HT1080 (cell line): Measurements from ENCODE around the gene EXOSC2. TPM values are rescaled to one million over a fixed set of nuclear protein-coding genes. Genes with fewer than 3 reads are reported as not detected.

Source experiments
- DNase-seq: peaks from one replicate; pipeline ENCODE4 v3.0.0-alpha.2; 2015; ENCODE audit warnings: low read depth
- small RNA-seq: library from RNA; depleted of rRNA; stranded (forward); fragments of <200 nt; gene quantifications from one replicate; pipeline ENCODE3, GENCODE V24; 2014
- total RNA-seq: library from RNA; depleted of rRNA; stranded (reverse); fragments of >200 nt; shearing (Covaris generic); gene quantifications from 2 replicates; pipeline ENCODE4 v1.2.3, GENCODE V29; 2014; rRNA removed

Gene EXOSC2
- total RNA-seq, 1 experiment from 2014 or later: 69.6 TPM

DNA sequence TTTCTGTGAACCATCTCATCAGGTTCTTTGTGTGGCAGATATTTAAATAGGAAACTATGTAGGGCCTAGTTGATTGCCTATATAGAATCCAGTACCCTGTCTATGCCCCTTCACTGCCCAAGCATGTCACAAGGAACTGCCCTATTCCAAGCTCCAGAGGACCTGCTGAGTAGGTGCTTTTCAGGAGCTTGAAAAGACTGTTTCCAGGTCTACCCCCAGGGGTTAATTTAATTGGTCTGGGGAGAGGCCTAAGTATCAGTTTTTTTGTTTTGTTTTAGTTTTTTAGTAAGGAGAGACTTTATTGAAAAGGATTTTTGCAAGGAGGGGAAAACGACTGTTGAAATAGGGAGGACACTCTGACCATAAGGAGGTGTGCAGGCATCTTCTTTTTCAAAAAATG lies 43.3 kb downstream of the EXOSC2 start:
- no peak for DNase-seq

DNA sequence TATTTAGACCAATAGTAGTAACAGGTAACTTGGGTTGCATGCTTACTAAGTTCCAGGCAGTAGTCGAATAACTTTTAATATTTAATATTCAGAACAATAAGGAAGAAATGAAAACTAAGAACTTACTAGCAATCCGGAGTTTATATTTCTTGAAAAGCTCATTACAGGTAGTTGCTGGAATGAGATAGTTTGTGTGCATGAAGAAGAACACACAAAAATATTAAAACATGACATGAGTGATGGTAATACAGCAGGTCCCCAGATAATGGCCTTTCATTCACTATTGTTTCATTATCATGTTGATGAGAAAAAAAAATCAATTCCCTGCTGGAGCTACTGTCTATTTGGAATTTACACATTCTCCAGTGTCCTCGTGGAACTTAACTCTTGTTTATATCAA lies 44.7 kb downstream of the EXOSC2 start:
- DNase-seq: no peak

DNA sequence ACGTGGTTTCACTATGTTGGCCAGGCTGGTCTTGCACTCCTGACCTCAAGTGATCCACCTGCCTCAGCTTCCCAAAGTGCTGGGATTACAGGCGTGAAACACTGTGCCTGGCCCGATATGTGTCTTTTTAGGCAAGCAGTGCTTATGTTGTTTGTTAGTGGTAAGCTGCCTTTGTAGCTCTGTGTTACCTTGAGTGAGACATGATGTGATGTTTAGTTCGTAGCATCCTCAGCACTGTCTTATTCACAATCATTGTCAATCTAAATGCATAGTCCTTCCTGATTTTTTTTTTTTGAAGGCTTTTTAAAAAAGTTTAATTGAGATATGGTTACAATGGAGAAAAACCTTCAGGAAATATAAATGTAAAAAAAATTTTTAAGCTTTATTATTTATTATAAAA lies 45.5 kb downstream of the EXOSC2 start:
- no peak for DNase-seq

DNA sequence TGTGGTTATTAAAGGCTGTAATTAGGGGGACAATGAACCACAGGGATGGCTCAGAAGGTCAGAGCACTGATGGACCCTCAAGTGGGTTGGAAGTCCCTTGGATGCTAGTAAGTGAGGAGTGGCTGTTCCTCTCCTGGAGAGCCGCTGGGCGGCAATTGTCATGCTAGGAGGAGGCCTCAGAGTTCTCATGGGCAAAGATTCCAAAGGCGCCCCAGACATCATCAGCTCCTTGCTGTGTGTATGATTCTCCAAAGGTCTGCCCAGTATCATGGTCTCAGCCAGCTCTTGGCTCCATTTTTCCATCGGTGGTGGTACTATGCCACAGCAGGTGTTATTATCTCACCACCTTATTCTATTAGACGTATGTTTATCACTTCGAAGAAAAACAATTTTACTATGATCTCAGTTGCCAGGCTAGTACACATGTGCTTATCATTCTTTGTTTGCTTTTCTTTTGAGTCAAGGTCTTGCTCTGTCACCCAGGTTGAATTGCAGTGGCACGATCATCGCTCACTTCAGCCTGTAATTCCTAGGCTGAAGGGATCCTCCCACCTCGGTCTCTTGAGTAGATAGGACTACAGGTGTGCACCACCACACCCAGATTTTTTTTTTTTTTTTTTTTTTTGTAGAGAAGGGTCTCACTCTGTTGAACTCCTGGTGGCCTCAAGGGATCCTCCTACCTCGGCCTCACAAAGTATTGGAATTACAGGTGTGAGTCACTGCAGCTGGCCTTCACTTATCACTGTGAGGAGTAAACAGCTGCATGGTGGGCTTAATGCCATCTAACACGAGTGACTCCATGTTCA lies 46.8 kb downstream of the EXOSC2 start:
- DNase-seq: no peak

DNA sequence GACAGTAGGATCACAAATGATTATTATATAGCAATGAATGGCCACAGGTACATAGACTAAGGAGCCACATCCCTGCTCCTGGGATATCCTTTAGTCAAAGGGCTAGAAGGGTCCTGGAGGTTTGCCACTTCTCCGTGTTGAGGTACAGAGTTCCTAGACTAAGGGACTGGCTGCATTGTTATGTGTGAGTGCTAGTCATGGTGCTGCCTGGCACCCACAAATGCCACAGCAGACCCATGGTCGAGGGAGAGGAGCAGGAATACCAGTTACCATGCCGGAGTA lies 47.4 kb downstream of the EXOSC2 start:
- no peak for DNase-seq

DNA sequence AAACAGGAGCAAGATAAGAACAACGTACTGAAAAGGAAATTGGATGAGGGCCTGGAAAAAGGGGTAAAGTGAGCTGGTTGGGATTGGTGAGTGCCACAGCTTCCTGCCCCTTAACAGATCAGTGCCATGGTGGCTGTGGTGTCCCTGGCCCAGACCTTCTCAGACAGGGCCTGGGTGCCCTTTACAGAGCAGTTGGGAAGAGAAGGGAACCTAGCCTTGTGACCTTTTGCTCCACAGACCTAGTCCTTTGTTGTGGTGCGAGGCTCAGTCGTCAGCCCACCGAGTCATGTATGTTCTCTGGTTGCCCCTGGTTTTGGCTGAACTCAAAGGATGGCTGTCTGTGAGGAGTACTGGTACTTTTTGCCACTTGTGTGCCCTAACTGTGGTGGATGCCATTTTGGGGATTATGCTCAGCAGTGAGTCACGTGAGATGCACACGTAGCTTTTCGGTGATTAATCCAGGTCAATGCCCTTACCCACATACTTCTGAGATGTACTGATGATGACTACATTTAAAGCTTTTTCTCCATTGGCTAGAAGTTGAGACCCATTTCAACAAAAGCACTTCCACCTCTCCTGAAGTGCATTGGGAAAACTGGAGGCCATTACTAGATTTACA lies 48.4 kb downstream of the EXOSC2 start:
- peak; percentile 81 for DNase-seq

DNA sequence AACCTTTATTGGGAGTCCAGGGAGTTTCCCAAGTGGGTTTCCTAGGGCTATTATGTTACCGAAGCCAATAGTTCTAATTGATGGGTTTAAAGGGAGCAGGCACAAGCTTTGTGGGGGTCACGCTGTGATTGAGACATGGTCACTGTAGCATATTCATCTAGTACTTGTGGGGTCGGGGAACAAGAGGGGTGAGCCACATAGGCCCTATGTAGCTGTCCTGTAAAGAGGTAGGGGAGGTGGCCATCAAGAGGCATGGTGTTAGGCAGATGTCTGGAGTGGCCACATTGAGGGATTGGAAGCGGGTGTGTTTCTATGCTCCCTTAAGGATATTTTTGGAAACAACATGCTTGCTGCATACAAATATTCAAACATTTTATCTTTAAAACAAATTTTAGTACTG lies 50.1 kb downstream of the EXOSC2 start:
- DNase-seq: no peak

DNA sequence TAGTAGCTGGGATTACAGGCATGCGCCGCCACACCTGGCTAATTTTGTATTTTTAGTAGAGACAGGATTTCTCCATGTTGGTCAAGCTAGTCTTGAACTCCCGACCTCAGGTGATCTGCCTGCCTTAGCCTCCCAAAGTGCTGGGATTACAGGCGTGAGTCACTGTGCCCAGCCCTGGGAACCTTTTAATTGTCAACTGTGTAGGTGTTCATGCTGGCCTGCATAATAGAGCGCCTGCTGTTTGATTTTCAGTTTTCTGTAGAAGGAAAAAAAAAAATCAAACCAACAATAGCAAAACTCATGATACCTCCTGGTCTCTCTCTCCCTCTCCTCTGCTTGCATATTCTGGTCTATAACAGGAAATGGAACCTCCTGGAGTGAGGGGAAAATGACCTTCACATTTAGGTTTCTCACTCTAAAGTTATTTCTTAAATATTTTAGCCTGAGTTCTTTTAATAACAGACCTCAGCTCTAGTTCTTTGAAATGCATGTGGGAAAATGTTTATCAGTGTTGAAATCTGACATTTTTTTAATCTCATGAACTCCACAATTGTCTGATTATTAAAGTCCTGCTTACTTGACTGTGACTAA lies 51.7 kb downstream of the EXOSC2 start:
- no peak for DNase-seq

DNA sequence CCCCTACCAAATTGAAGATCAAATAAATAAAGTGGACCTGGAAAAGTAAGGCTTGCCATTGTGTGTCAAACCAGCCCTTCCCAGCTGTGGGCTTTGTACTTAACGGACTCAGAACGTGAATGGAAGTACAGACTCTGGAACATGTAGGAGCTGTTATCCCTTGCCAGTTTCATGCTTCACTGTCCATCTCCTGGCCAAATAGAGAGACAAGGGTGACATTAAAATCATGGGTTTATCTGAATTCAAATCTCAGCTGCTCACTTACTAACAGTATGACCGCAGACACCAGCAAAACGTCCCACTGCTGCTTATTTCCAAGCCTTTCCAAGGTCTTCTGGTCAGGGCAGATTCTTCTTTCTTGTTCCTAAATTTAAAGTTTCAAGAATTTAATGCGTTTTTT lies 52.2 kb downstream of the EXOSC2 start:
- DNase-seq: no peak

DNA sequence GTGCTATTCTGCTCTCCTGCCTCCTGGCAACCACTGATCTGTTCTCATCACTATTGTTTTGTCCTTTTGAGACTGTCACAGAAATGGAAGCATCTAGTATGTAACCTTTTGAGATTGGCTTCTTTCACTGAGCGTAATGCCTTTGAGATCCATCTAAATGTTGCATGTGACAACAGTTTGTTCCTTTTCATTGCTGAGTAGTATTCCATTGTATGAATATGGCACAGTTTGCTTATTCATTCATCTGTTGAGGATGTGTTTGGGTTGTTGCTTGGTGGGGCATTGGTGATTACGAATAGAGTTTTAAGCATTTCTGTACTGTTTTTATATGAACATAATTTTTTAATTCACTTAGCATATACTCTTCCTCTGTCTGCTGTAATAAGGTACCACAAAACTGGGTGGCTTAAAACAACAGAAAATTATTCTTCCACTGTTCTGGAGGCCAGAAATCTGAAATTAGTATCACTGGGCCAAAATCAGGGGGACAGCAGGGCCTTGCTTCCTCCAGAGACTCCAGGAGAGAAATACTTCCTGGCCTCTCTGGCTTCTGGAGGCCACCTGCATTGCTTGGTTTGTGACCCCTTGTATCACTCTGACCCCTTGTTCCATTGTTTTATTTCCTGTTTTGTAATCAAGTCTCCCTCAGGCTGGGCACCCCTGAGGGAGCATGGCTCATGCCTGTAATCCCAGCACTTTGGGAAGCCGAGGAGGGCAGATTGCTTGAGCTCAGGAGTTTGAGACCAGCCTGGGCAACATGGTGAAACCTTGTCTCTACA lies 53.0 kb downstream of the EXOSC2 start:
- no peak for DNase-seq

DNA sequence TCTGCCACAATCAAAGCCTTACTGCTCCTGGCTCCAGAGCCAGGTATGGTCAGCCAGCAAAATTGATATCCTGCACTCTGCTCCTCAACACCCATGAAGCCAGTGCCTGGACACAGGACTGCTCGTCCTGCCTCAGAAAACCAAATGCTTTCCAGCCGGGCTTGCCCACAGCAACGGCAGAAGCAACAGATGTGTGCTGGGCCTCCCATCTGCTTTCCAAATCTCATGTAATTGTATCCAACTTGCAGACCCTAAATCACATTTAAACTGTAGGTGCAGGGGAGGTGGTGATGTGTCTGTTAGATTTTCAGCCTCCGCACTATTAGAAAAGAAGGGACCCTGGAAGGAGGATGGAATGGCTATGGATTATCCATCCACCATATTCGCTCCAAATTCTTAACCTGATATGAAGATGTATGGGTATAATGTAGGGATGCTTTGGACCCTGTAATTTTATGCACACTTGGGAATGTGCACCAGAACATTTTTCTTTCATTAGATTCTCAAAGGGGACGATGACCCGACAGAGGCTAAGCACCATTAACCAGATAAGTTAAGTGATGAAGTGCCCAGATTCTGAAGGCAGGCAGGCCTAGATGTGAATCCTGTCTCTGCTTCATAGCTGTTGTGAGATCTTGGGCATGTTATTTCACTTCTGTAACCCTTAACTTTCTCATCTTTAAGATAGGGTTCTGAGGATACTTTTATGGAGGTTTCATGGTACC lies 58.2 kb downstream of the EXOSC2 start:
- no peak for DNase-seq

Small RNA genes within 50 kb of the gene (small RNA-seq; reads per million reads assigned to genes)
- gene AL359092.1: not detected

Other genes starting within 250 kb of the EXOSC2 start
- 2.6 and 2.7 TPM in 2 replicates for gene ASS1, start 248.8 kb upstream of the EXOSC2 start, total RNA-seq
- 113 TPM in 2 replicates for gene FUBP3, start 114.2 kb upstream of the EXOSC2 start, total RNA-seq
- 0.07 and 0.10 TPM in 2 replicates for gene PRDM12, start 29.2 kb upstream of the EXOSC2 start, total RNA-seq
- gene ABL1, start 141.5 kb downstream of the EXOSC2 start, total RNA-seq: 35.7 and 41.5 TPM in 2 replicates
- gene QRFP, start 203.0 kb downstream of the EXOSC2 start, total RNA-seq: not detected in 2 replicates
- 11.6 TPM in 2 replicates for gene FIBCD1, start 245.5 kb downstream of the EXOSC2 start, total RNA-seq